H54 (cell line): ENCODE results near the gene UBR4.
"Not testable (repeated sequence)": the region's sequence is repeated elsewhere in the genome, so short reads cannot be mapped to it uniquely, and the experiment has no call there.

Experiments
- DNase-seq: peaks from one replicate; pipeline ENCODE4 v3.0.0; 2011; ENCODE audit warnings: low spot score, mixed read lengths; ENCODE audit not compliant: insufficient read length
- FAIRE-seq: peaks from 3 replicates; lab custom pipeline; 2011; peaks lifted over from hg19 to GRCh38; lab: Jason Lieb, UNC
- POLR2A ChIP-seq: IDR thresholded peaks from 2 replicates; pipeline ENCODE4 v1.6.1; 2011; ENCODE audit warnings: low read depth, mild to moderate bottlenecking, low read length

UBR4 gene

DNA sequence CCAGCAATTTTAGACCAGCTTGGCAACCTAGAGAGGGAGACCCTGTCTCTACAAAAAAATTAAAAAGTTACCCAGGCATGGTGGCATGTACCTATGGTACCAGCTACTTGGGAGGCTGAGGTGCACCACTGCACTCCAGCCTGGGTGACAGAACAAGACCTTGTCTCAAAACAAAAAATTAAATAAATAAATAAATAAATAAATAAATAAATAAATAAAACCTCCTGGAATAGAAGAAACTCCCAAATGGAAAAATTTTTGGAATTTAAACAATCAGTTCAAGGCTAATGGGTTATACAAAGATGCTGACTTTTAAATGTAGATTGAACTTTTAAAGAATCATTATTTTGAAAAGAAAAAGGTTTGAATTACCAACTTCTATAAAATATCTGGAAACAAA, 22.2 kb downstream of the UBR4 start:
- FAIRE-seq (no peak), DNase-seq (no peak)

DNA sequence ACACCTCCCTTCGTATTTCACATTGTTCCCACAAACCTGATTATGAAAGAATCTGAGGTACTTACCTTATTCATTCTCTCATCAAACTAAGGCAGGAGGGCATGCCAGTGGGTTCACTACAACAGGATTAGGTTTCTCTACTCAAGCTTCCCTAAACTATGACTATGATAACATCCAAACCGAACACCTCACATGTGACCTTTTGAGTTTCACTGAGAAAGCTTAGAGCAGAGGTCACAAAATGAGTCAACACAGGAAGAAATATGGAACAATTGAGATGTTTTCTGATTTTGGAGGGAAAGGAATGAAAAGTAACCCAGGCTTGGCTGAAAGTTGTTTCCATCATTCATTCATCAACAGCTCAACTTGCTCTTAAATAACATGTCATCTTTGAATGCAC, 24.1 kb downstream of the UBR4 start:
- no peak for TF ChIP-seq POLR2A
- FAIRE-seq (no peak), DNase-seq (no peak)

More for the DNA sequence above, 22.2 kb downstream of the UBR4 start:
- TF ChIP-seq POLR2A: no peak

DNA sequence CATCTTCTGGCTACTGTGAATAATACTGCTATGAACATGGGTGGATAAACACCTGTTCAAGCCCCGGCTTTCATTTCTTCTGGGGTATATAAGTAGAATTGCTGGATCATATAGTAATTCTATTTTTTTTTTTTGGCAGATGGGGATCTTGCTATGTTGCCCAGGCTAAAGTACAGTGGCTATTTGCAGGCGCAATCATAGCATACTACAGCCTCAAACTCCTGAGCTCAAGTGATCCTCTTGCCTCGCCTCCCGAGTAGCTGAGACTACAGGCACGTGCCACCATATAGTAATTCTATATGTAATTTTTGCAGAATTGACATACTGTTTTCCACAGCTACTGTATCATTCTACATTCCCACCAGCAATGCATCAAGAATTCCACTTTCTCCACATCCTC, 27.8 kb downstream of the UBR4 start:
- no peak for DNase-seq
- FAIRE-seq: no peak
- no peak for TF ChIP-seq POLR2A

DNA sequence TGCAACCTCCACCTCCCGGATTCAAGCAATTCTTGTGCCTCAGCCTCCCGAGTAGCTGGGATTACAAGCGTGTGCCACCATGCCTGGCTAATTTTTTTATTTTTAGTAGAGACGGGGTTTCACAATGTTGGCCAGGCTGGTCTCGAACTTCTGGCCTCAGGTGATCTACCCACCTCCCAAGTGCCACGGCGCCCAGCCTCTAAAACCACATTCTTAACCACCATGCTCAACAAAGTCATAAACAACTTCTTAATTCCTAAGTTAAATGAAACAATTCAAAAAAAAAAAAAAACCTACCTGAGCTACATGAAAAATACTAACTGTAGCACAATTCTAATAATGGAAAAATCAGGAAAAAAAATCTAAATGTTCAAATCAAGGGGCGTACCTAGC, 29.8 kb downstream of the UBR4 start:
- DNase-seq, FAIRE-seq: not testable (repeated sequence)

DNA sequence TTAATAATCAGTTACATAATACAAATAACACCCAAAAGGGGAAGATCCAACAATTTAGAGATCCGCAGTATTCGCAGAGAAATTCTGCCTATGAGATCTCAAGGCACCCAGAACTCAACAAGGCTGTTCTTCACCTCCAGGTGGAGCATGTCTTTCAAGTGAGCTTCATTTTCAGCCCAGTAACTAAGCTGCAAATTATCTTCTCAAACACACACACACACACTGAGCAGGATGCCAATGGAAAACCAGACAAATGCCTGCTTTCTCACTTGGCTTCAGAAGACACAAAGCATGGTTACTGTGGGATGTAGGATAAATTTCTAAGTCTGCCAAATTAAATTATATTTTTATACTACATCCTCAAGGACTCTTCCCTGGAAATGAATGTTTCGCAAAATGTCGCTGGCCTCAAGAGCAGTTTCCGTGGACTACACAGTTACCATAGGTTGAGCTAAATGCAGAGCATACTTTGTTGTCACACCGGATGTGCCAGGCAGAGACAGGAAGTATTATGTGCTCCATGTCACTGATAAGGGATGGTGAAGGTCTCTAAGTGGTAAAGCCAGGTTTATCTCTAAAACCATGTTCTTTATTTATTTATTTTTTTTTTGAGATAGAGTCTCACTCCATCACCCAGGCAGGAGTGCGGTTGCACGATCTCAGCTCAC, 30.3 kb downstream of the UBR4 start:
- TF ChIP-seq POLR2A: no peak
- no peak for FAIRE-seq
- no peak for DNase-seq

DNA sequence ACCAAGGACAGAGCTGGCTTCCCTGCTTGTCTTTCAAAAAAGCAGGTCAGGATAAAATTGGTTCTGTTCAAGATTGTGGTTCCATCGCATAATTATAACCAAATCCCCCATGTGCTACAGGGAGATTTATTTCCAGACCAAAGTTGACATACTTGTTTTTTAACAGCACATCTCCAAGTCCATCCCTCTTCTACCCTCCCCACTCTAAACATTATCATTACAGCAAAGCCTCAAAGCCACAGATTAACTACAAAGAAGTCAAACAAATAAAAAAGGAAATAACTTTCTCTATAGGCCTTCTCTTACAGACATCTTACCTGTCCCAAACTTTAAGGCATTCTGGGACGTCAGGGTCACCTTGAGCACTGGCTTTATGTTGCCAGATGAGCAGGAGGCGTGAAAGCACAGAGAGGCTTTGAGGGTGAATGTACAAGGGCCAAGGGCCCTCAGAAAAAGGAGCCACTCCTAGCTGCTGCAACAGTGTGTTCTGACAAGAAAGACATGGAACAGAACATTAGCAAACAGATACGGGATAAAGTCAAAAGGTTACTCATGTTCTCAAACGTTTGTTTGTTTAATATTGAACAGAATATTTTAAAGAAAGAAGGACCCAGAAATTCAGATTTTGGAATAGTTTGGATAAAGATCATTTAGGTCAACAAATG, 31.2 kb downstream of the UBR4 start:
- no peak for TF ChIP-seq POLR2A

DNA sequence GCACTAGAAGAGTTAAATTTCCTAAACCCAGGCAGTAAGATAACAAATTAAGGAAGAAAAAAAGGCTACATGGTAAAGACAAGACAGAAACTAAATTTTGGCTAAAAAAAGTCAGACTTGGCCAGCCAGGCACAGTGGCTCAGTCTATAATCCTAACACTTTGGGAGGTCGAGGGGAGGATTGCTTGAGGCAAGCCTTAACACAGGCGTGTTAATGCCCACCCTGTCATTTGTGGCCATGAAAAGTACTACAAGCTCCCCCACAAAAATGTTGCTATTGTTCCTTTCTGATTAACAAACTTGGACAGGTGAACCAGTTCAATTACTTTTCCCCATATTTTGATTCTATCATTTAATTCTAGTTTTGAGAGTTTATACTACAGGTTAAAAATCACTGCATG, 32.3 kb downstream of the UBR4 start:
- DNase-seq: no peak
- no peak for TF ChIP-seq POLR2A
- FAIRE-seq: no peak

More for the DNA sequence above, 31.2 kb downstream of the UBR4 start:
- DNase-seq (no peak), FAIRE-seq (no peak)

DNA sequence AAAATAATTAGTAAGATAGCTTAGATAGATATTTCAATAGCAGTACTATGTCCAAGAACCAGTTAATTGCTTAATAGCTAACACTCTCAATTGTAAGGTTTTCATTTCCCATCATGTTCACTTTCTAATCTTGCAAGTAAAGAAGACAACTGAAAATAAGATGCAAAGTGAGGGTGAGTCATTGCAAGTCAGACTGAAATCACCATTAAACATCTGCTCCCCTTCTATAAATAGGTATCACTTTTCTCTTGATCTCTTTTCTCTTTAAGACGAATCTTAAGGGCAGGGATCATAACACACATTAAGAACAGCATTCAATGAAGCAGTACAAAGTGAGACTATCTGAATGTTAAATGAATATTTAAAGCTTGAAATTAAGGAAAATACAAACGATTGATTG, 40.4 kb downstream of the UBR4 start:
- no peak for FAIRE-seq
- TF ChIP-seq POLR2A: no peak
- DNase-seq: no peak

DNA sequence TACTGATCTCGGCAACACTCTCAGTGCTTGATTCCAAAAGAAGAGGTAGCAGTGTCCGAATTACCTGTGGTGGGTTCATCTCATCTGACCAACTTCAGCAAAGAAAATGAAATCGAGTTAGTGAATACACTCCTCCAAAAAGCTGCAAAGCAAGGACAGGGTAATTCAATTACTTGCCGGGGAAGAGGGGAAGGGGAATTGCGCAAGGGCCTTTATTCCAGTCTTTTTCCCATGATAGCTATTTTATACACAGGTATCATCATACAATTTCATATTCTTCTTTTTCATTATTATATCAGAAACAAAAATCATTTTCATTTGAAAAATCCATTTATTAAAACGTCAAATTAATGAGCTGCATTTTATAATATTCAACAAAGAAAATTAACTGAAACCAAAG, 42.9 kb downstream of the UBR4 start:
- FAIRE-seq (no peak), DNase-seq (no peak)
- TF ChIP-seq POLR2A: no peak

DNA sequence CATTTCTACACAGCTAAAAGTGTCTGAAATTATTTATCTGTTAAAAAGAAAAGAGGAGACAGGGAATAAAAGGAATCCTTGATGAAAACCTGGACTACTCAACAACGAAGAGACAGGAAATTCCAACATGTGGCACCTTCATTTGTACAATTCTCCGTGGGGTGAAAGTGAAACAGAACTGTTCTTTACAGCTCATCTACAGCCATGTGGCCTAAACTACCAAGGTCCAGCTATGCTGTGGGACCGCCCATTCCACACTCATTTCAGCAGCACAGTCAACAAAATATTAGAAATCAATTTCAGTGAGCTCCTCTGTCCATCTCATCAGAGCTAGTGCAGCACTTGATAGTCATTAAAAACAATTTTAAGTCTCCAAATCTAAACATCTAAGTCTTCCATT, 44.0 kb downstream of the UBR4 start:
- FAIRE-seq (no peak), DNase-seq (no peak)
- TF ChIP-seq POLR2A: no peak

DNA sequence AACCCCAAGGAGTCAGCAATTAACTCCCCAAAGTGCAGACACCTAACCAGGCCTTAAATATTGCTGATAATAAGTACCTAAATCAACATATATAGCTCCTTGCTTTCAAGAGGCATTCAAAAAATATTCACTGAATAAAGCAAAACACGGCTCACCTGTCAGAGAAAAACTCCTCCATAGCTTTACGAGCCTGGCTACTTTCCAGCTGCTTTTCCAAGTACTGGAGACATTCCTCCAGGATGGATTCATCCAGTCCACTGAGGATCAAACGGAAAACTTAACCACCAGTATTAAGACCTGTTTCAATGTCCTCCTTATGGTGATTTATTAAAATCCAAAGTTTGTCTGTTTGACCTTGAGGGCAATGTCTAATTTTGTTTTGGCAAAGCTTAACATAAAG, 44.6 kb downstream of the UBR4 start:
- no peak for TF ChIP-seq POLR2A
- FAIRE-seq: no peak
- DNase-seq: no peak

DNA sequence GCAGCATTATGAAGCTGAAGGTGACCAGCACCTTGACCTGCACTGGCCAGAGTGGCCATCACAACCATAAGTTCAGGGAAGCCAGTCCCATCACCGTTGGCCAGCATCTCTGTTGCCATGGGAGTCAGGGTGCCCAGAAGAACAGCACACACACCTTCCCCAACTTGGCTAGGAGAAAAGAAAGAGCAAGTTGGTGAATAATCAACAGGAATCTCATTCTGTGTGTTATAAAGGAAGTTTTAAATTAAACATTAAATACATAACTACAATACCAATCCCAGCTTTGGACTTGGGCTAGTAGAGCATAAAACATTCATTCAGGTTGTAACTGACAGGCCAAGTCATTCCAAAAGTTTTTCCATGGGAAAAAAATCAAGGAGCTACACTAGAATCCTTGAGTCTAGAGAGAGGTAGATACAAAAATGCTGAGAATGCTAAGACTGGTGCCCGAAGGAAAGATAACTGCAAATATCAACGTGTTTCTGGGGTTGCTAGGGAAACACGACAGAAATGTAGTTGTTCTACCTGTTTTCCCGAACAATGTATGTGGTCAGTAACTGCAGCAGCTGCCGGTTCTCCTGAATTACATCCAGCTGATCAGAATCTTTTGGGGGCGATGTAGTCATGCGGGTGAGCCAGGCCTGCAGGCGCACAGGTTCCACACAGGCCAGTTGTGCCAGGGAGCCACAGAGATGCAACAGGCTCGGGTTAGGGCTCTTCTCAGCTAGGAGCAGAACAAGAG, 45.6 kb downstream of the UBR4 start:
- FAIRE-seq (no peak), DNase-seq (no peak)
- TF ChIP-seq POLR2A: no peak

DNA sequence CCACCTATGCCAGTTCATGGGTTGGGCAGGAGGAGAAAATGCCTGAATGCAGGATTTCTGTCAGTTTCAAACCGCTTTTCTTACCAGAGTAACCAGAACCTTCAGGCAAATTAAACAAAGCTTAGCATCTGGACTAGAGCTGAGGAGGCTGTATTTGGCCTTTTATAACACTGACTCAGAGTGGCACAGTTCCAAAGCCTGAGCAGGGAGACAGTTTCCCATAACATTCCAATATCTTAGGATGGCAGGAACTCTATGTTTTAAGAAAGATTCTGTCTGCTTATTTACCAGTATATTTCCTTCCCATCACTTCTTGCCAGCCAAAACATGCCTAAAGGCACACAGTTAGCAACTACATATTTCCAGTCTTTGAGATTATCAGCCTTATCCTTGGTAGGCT, 46.8 kb downstream of the UBR4 start:
- FAIRE-seq: peak; percentile 84
- no peak for TF ChIP-seq POLR2A
- DNase-seq: no peak

DNA sequence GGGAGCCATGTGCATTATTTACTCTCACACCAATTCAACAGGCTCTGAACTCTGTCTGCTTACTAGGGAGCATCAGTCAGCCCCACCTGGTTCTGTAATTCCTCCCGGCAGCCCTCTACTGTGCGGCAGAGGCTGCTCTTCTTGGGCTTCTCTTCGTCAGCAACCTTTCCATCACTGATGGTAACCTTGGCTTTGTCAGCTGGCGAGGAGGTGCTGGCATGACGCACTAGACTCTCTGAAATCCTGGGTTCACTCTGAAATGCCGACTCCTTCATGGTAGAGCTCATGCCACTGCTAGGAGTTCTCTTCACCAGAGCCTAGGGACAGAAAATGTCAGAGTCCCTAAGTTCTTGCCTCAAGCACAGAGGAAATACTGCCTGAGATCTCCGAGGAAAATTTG, 49.2 kb downstream of the UBR4 start:
- DNase-seq (no peak), FAIRE-seq (no peak)

More for the DNA sequence above, 49.2 kb downstream of the UBR4 start:
- no peak for TF ChIP-seq POLR2A
